Activated CD4-positive, alpha-beta T cell treated with anti-CD3 and anti-CD28 coated beads, Interleukin-2, Interleukin-6, amounts not matched to agents 100 ng/mL and 50 ng/mL, durations not matched to agents 16 hours and 8 hours (primary cell): ENCODE measurements around the gene BMP7.
"Not testable (repeated sequence)": the region's sequence is repeated elsewhere in the genome, so short reads cannot be mapped to it uniquely, and the experiment has no call there.

Experiments
- DNase-seq: peaks from one replicate; pipeline ENCODE4 v3.0.0-alpha.2; 2020

The BMP7 gene

GRCh38 chr20:57248132-57248797 lies 18.2 kb downstream of the BMP7 start:
- no peak for DNase-seq

GRCh38 chr20:57247292-57247965 lies 19.0 kb downstream of the BMP7 start:
- DNase-seq, result no peak

- DNase-seq, result no peak
Observed at GRCh38 chr20:57245997-57246396, 20.4 kb downstream of the BMP7 start.

GRCh38 chr20:57244627-57245214 lies 21.7 kb downstream of the BMP7 start:
- DNase-seq, result no peak

GRCh38 chr20:57244221-57244585 lies 22.2 kb downstream of the BMP7 start:
- DNase-seq, result no peak

- DNase-seq, result no peak
Observed at GRCh38 chr20:57243480-57244220, 22.8 kb downstream of the BMP7 start.

- DNase-seq, result no peak
Observed at GRCh38 chr20:57242414-57242813, 24.0 kb downstream of the BMP7 start.

GRCh38 chr20:57241363-57241991 lies 25.0 kb downstream of the BMP7 start:
- DNase-seq, result no peak

GRCh38 chr20:57240581-57241362 lies 25.7 kb downstream of the BMP7 start:
- no peak for DNase-seq

GRCh38 chr20:57239725-57240124 lies 26.7 kb downstream of the BMP7 start:
- DNase-seq, result not testable (repeated sequence)

- not testable (repeated sequence) for DNase-seq
Observed at GRCh38 chr20:57239324-57239723, 27.1 kb downstream of the BMP7 start.

- no peak for DNase-seq
Observed at GRCh38 chr20:57238089-57238488, 28.4 kb downstream of the BMP7 start.

- DNase-seq, result no peak
Observed at GRCh38 chr20:57237585-57237953, 28.9 kb downstream of the BMP7 start.

GRCh38 chr20:57236813-57237584 lies 29.4 kb downstream of the BMP7 start:
- no peak for DNase-seq

GRCh38 chr20:57234556-57235251 lies 31.7 kb downstream of the BMP7 start:
- no peak for DNase-seq

GRCh38 chr20:57231951-57232428 lies 34.5 kb downstream of the BMP7 start:
- no peak for DNase-seq

- DNase-seq, result no peak
Observed at GRCh38 chr20:57231161-57231560, 35.3 kb downstream of the BMP7 start.

- DNase-seq, result no peak
Observed at GRCh38 chr20:57230247-57230646, 36.2 kb downstream of the BMP7 start.

GRCh38 chr20:57229490-57229889 lies 37.0 kb downstream of the BMP7 start:
- DNase-seq, result no peak

GRCh38 chr20:57225830-57226229 lies 40.6 kb downstream of the BMP7 start:
- DNase-seq, result no peak

GRCh38 chr20:57225197-57225733 lies 41.2 kb downstream of the BMP7 start:
- no peak for DNase-seq
